DOHH2 (cell line): ENCODE data around the gene NXPE2.

ENCODE experiments used
- H3F3A ChIP-seq: fragments of 200-600 bp; sonication (generic), shearing (Covaris generic); 2 replicates; pipeline ENCODE4 v1.6.0; 2016; ENCODE audit warnings: antibody characterized with exemption, mild to moderate bottlenecking; ENCODE audit not compliant: control insufficient read depth, insufficient read depth
- H3K27ac ChIP-seq: fragments of 200-600 bp; sonication (generic); 2 replicates; pipeline ENCODE4 v1.5.1; 2014; ENCODE audit warnings: low read depth, mild to moderate bottlenecking, low read length, moderate library complexity
- H3K27me3 ChIP-seq: fragments of 200-600 bp; sonication (generic); 2 replicates; pipeline ENCODE4 v1.6.1; 2014; ENCODE audit warnings: mild to moderate bottlenecking, low read length, mixed read lengths; ENCODE audit not compliant: control insufficient read depth
- H3K36me3 ChIP-seq: fragments of 200-600 bp; sonication (generic); 2 replicates; pipeline ENCODE4 v1.6.1; 2014; ENCODE audit warnings: mild to moderate bottlenecking, low read length, moderate library complexity, mixed read lengths; ENCODE audit not compliant: control insufficient read depth
- H3K4me1 ChIP-seq: fragments of 200-600 bp; sonication (generic); 2 replicates; pipeline ENCODE4 v1.6.1; 2014; ENCODE audit warnings: mild to moderate bottlenecking, low read length, mixed read lengths; ENCODE audit not compliant: control insufficient read depth
- H3K4me2 ChIP-seq: fragments of 200-600 bp; sonication (generic); 2 replicates; pipeline ENCODE4 v1.6.0; 2014; ENCODE audit warnings: mild to moderate bottlenecking, low read length, moderate library complexity
- H3K4me3 ChIP-seq: fragments of 200-600 bp; sonication (generic); 2 replicates; pipeline ENCODE4 v1.5.1; 2014; ENCODE audit warnings: mild to moderate bottlenecking, low read length, mixed read lengths
- H3K79me2 ChIP-seq: fragments of 200-600 bp; sonication (generic); 2 replicates; pipeline ENCODE4 v1.6.1; 2014; ENCODE audit warnings: mild to moderate bottlenecking, low read length, mixed read lengths; ENCODE audit not compliant: control insufficient read depth
- H3K9me2 ChIP-seq: fragments of 200-600 bp; sonication (generic); replicated peaks from 2 replicates; pipeline ENCODE4 v1.6.1; 2014; ENCODE audit warnings: mild to moderate bottlenecking, low read length, mixed read lengths; ENCODE audit not compliant: control insufficient read depth
- H3K9me3 ChIP-seq: fragments of 200-600 bp; sonication (generic); 2 replicates; pipeline ENCODE4 v1.6.1; 2014; ENCODE audit warnings: antibody characterized with exemption, low read length, mixed read lengths; ENCODE audit not compliant: control insufficient read depth, insufficient read depth
- H4K20me1 ChIP-seq: fragments of 200-600 bp; sonication (generic); 2 replicates; pipeline ENCODE4 v1.6.0; 2014; ENCODE audit warnings: low read depth, mild to moderate bottlenecking, antibody characterized with exemption, low read length, moderate library complexity; ENCODE audit not compliant: control insufficient read depth, insufficient read depth
- CTCF ChIP-seq: fragments of 200-600 bp; sonication (generic); IDR thresholded peaks from one replicate; pipeline ENCODE4 v1.5.1; 2014; ENCODE audit warnings: antibody characterized with exemption, mild to moderate bottlenecking, low read depth, low read length; ENCODE audit not compliant: poor library complexity, severe bottlenecking
- EZH2phosphoT487 ChIP-seq: fragments of 200-600 bp; sonication (generic); IDR thresholded peaks from 2 replicates; pipeline ENCODE4 v1.6.1; 2017; ENCODE audit warnings: borderline replicate concordance, mild to moderate bottlenecking, antibody characterized with exemption, low read length, moderate library complexity, mixed read lengths

Gene NXPE2

GRCh38 chr11:114719562-114719961, 41.2 kb downstream of the NXPE2 start:
- H3K4me1 ChIP-seq, result no peaks in the 10 kb centered on the region
- H3K79me2 ChIP-seq, result no peaks in the 10 kb centered on the region
- no peaks in the 10 kb centered on the region for H3K9me3 ChIP-seq
- no peaks in the 10 kb centered on the region for H3F3A ChIP-seq
- H4K20me1 ChIP-seq, result no peaks in the 10 kb centered on the region
- TF ChIP-seq EZH2phosphoT487, result no peak
- no peak for TF ChIP-seq CTCF
- H3K4me2 ChIP-seq, result no peak overlapping the region
- no peak overlapping the region for H3K27ac ChIP-seq
- H3K36me3 ChIP-seq, result no peaks in the 10 kb centered on the region
- H3K9me2 ChIP-seq, result no peaks in the 10 kb centered on the region
- H3K27me3 ChIP-seq, result 0 out of 2 replicates have a peak, but pooled peaks cover 3% of the 10 kb centered on the region
- H3K4me3 ChIP-seq, result no peak overlapping the region

- Histone ChIP-seq H4K20me1 (no peaks in the 10 kb centered on the region), H3K36me3 (no peaks in the 10 kb centered on the region), H3K9me3 (no peaks in the 10 kb centered on the region), H3K27ac (no peak overlapping the region), H3K4me3 (no peak overlapping the region), H3K9me2 (no peaks in the 10 kb centered on the region), H3K27me3 (no peaks in the 10 kb centered on the region), H3K4me1 (no peaks in the 10 kb centered on the region), H3F3A (no peaks in the 10 kb centered on the region), H3K79me2 (no peaks in the 10 kb centered on the region), H3K4me2 (no peak overlapping the region)
- no peak for TF ChIP-seq EZH2phosphoT487
- TF ChIP-seq CTCF, result no peak
These were observed 46.7 kb downstream of the NXPE2 start for GRCh38 chr11:114724916-114725524.

- no peaks in the 10 kb centered on the region for H3K36me3 ChIP-seq
- no peaks in the 10 kb centered on the region for H3K4me1 ChIP-seq
- H3K4me2 ChIP-seq, result no peak overlapping the region
- no peak overlapping the region for H3K27ac ChIP-seq
- TF ChIP-seq CTCF, result no peak
- no peak for TF ChIP-seq EZH2phosphoT487
- no peaks in the 10 kb centered on the region for H3F3A ChIP-seq
- H3K9me2 ChIP-seq, result no peaks in the 10 kb centered on the region
- no peaks in the 10 kb centered on the region for H3K27me3 ChIP-seq
- no peaks in the 10 kb centered on the region for H3K9me3 ChIP-seq
- H3K79me2 ChIP-seq, result no peaks in the 10 kb centered on the region
- no peaks in the 10 kb centered on the region for H4K20me1 ChIP-seq
- H3K4me3 ChIP-seq, result no peak overlapping the region
These were observed 47.3 kb downstream of the NXPE2 start for GRCh38 chr11:114725623-114726022.
